HG02870 (cell line): ENCODE results near the gene TAOK3.
"Not testable (repeated sequence)": the region's sequence is repeated elsewhere in the genome, so short reads cannot be mapped to it uniquely, and the experiment has no call there.

Experiments used
- ATAC-seq: cut with Tn5 transposase; IDR thresholded peaks from one replicate; pipeline ENCODE4 v1.9.1; 2021; ENCODE audit warnings: mild to moderate bottlenecking, moderate library complexity; ENCODE audit not compliant: unreplicated experiment

TAOK3 gene

GRCh38 chr12:118374126-118374725 lies 1.5 kb upstream of the TAOK3 start:
- ATAC-seq = no peak

DNA sequence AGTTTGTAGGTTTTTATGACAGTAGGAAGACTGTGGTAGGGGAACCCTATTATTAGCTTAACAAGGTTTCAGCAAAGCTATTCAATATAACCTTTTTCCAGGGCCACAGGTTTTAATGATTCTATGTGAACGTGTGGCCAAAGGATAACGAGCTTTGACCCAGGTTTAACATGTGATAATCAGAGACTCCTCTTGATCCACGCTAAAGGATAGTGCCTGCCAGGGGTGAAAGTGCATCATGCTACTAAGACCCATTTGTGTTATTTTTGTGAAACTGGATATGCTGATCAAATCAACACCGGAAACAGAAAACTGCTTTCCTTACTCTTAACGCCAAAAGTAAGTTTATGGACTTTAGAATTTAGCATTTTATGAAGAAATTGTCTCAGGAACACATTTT lies 909 bp upstream of the TAOK3 start:
- no peak for ATAC-seq

DNA sequence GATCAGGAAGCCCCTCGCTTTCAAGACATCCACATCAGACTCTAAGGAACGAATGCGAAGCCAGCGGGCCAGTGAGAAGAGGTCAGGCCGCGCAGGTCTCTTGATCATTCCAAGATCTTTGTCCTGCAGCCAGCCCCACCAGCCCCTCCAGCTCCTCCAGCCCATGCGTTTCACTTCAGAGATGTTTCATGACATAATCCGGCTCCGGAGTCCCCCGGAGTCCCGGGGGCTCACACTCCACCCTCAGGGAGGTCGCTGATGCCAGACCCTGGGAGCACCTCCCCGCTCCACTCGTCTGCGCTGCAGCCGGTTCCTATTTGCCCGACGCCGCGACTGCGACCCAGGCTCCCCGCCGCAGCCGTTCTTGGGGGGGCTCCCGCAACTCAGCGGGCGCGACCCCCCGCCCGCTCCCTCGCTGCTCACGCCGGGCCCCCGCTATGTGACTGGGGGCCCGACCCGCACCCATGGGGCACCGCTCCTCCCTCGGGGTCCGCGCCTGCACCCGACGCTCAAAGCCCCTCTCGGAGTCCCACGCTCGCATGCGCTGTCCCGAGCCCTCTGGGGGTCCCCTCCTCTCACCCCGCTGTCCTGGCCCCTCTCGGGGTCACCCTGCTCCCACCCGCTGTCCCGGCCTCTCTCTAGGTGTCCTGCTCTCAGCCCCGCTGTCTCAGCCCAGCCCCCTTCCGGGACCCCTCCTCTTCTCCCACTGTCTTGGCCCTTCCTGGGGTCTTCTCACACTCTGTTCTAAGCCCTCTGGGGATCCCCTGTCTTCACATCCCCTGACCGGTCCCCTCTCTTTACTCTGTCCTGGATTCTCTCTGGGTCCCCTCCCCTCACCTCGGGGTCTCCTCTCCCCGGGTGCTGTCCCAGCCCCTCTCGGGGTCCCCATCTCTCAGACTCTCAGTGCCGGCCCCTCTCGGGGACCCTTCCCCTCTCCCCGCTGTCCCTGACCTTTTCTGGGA lies 1.1 kb downstream of the TAOK3 start:
- no peak for ATAC-seq

DNA sequence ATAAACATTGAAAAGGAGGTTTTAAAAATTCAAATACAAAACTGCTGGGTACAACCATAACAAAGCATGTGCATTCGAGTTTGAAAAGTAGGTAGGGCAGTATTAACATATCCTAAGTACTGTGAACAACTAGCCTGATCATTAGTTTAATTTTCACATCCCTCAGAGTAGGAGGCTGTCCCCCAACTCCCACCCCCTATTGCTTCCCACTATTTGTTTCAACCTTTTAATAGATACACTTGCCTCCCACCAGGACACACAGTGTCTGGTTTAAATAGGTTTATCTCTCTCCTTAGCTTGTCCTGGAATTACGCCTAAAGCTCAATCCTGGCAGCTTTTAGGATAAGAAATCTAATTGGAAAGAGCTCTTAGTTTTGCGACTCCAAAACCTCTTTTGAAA lies 2.1 kb downstream of the TAOK3 start:
- ATAC-seq = no peak

- no peak for ATAC-seq
Measured at GRCh38 chr12:118368821-118369220, 3.9 kb downstream of the TAOK3 start.

GRCh38 chr12:118361889-118362288 lies 10.8 kb downstream of the TAOK3 start:
- ATAC-seq = no peak

DNA sequence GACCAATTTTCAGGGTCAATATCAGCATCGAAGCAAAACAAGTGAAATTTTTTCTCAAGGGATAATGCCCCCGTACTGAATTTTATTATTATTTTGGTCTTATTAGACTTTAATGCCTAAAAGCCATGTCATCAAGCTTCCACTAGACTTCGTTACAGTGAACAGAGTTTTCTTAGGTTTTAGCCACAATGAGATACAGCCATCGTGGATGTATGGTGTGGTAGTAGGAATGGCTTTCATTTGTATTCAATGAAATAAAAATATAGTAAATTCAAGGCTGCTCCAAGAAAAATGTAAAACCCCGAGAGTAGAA lies 11.7 kb downstream of the TAOK3 start:
- ATAC-seq = no peak

- ATAC-seq = no peak
Measured at GRCh38 chr12:118359541-118359915, 13.2 kb downstream of the TAOK3 start.

GRCh38 chr12:118358612-118359540 lies 13.8 kb downstream of the TAOK3 start:
- ATAC-seq = no peak

- ATAC-seq = no peak
Measured at GRCh38 chr12:118358008-118358359, 14.7 kb downstream of the TAOK3 start.

- no peak for ATAC-seq
Measured at GRCh38 chr12:118357257-118358007, 15.3 kb downstream of the TAOK3 start.

DNA sequence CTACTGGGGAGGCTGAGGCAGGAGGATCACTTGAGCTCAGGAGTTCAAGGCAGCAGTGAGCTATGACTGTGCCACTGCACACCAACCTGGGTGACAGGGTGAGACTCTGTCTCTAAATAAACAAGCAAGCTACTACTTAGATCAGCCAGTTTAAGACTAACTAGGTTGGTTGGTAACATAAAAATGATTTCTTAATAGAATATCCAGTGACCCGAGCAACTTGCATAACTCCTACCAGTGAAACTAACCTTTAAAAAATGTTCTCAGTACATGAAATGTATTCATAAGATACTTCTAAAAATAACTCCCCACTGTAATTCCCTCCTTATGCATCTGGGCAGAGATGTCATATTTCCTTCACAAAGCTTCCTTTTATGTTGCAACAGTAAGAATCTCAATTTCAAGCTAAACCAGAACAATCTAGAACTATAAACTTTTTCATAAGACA lies 15.9 kb downstream of the TAOK3 start:
- no peak for ATAC-seq

- ATAC-seq = no peak
Measured at GRCh38 chr12:118355843-118356242, 16.9 kb downstream of the TAOK3 start.

GRCh38 chr12:118354903-118355302 lies 17.8 kb downstream of the TAOK3 start:
- ATAC-seq = no peak

DNA sequence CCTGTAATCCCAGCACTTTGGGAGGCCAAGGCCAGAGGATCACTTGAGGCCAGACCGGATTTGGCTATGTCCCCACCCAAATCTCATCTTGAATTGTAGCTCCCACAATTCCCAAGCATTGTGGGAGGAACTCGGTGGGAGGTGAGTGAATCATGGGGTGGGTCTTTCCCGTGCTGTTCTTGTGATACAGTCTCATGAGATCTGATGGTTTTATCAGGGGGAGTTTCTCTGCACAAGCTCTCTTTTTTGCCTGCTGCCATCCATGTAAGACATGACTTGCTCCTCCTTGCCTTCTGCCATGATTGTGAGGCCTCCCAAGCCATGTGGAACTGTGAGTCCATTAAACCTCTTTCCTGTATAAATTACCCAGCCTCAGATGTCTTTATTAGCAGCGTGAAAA lies 18.2 kb downstream of the TAOK3 start:
- not testable (repeated sequence) for ATAC-seq

DNA sequence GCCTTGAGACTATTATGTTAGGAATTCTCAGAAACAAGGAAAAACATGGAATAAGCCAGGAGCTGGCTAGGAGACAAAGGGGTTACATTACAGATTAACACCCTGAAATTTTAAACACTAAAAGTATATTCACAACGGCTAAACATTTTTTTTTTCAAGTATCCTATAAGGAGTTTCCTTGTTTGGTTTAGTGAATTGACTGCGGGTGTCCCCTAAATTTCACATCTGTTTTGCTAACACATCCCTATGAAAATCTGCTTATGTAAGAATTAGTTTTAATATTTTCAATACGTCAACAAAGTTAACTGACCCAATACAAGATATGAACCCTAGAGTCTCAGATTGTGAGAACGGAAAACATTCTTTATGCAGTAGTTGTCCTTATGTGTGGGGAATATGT lies 19.0 kb downstream of the TAOK3 start:
- ATAC-seq = no peak

- ATAC-seq = no peak
Measured at GRCh38 chr12:118350908-118351559, 21.7 kb downstream of the TAOK3 start.

GRCh38 chr12:118347916-118348315 lies 24.8 kb downstream of the TAOK3 start:
- ATAC-seq = no peak

- ATAC-seq = no peak
Measured at GRCh38 chr12:118346895-118347294, 25.8 kb downstream of the TAOK3 start.

GRCh38 chr12:118345355-118345754 lies 27.4 kb downstream of the TAOK3 start:
- ATAC-seq = no peak
